H1 (cell line): Measurements from ENCODE around the gene CALML5. TPM values are rescaled to one million over a fixed set of nuclear protein-coding genes. Genes with fewer than 3 reads are reported as not detected.
A peak's percentile ranks its signal among the peaks of the same experiment; 100 is the strongest.

Experiments
- CTCF ChIA-PET: fragments of 300-600 bp; sonication (Branson Sonifier 250); formaldehyde crosslinking; loops from one replicate; lab custom pipeline; 2021; ENCODE audit not compliant: partially characterized antibody; lab: Charles Lee
- POLR2A ChIA-PET: fragments of 300-600 bp; sonication (Branson Sonifier 250); formaldehyde crosslinking; loops from one replicate; lab custom pipeline; 2021; ENCODE audit warnings: inconsistent platforms; ENCODE audit not compliant: partially characterized antibody; lab: Charles Lee
- DNase-seq, 2 experiments: peaks; one replicate each; pipeline versions ENCODE4 v3.0.0 to v3.0.0-alpha.2; 2010 to 2022; ENCODE audit warnings: low spot score in 2 of 2, low read depth in 1 of 2, mixed read lengths in 1 of 2
- FAIRE-seq: peaks from 2 replicates; lab custom pipeline; 2011; peaks lifted over from hg19 to GRCh38; lab: Jason Lieb, UNC
- H2AFZ ChIP-seq: 2 replicates; pipeline ENCODE4 v1.8.1; 2012; ENCODE audit warnings: low read length, inconsistent platforms
- H2AK5ac ChIP-seq: 2 replicates; pipeline ENCODE4 v1.6.1; 2013; ENCODE audit warnings: low read depth, low read length
- H2BK120ac ChIP-seq: replicated peaks from 2 replicates; pipeline ENCODE3; 2013; ENCODE audit warnings: low read depth, low read length, inconsistent platforms
- H2BK12ac ChIP-seq: 2 replicates; pipeline ENCODE4 v1.6.1; 2013; ENCODE audit warnings: low read depth, low read length
- H2BK15ac ChIP-seq: 2 replicates; pipeline ENCODE4 v1.6.1; 2013; ENCODE audit warnings: low read length
- H2BK20ac ChIP-seq: 2 replicates; pipeline ENCODE4 v1.6.1; 2013; ENCODE audit warnings: low read length
- H2BK5ac ChIP-seq: 2 replicates; pipeline ENCODE4 v1.6.1; 2013; ENCODE audit warnings: low read depth, low read length
- H3K14ac ChIP-seq: 2 replicates; pipeline ENCODE4 v1.6.1; 2013; ENCODE audit warnings: inconsistent platforms; ENCODE audit not compliant: insufficient read length
- H3K18ac ChIP-seq: 2 replicates; pipeline ENCODE4 v1.6.1; 2013; ENCODE audit warnings: low read length; ENCODE audit errors: extremely low read depth
- H3K23ac ChIP-seq: 2 replicates; pipeline ENCODE4 v1.6.1; 2013; ENCODE audit warnings: inconsistent platforms; ENCODE audit not compliant: insufficient read length
- H3K23me2 ChIP-seq: 2 replicates; pipeline ENCODE4 v1.6.1; 2013; ENCODE audit warnings: low read depth, low read length
- H3K27ac ChIP-seq: 2 replicates; pipeline ENCODE4 v1.6.1; 2011; ENCODE audit warnings: low read depth, low read length, inconsistent platforms
- H3K27me3 ChIP-seq, 4 experiments: replicated peaks in 1 of 4; 1 replicate in 1 of 4; 2 replicates in 3 of 4; pipeline versions ENCODE4 v1.6.1 to v1.8.1; 2011 to 2013; ENCODE audit warnings: low read length in 3 of 4, mild to moderate bottlenecking in 3 of 4, inconsistent platforms in 2 of 4, mixed read lengths in 2 of 4, moderate library complexity in 1 of 4; ENCODE audit not compliant: control insufficient read depth in 3 of 4, insufficient read depth in 3 of 4; ENCODE audit errors: extremely low read depth in 1 of 4
- H3K36me3 ChIP-seq, 4 experiments: 2 replicates each; pipeline versions ENCODE4 v1.6.1 to v1.8.1; 2011 to 2013; ENCODE audit warnings: mild to moderate bottlenecking in 4 of 4, low read length in 3 of 4, moderate library complexity in 2 of 4, control low read depth in 1 of 4, inconsistent platforms in 1 of 4; ENCODE audit not compliant: insufficient read depth in 4 of 4, control insufficient read depth in 2 of 4
- H3K4ac ChIP-seq: replicated peaks from 2 replicates; pipeline ENCODE3; 2013; ENCODE audit warnings: low read length, low read depth, mixed read lengths, inconsistent platforms; ENCODE audit not compliant: insufficient read length
- H3K4me1 ChIP-seq, 4 experiments: replicated peaks in 1 of 4; 1 replicate in 1 of 4; 2 replicates in 3 of 4; pipeline versions ENCODE4 v1.6.1 to v1.8.1; 2011 to 2013; ENCODE audit warnings: low read length in 3 of 4, inconsistent platforms in 2 of 4, mixed read lengths in 1 of 4; ENCODE audit not compliant: insufficient read depth in 4 of 4, control insufficient read depth in 3 of 4
- H3K4me2 ChIP-seq, 2 experiments: 2 replicates each; pipeline versions ENCODE4 v1.6.1 to v1.8.1; 2011 to 2013; ENCODE audit warnings: low read depth in 2 of 2, low read length in 2 of 2, control low read depth in 1 of 2, inconsistent platforms in 1 of 2, mild to moderate bottlenecking in 1 of 2; ENCODE audit not compliant: insufficient read depth in 1 of 2
- H3K4me3 ChIP-seq, 4 experiments: fragments of 200-600, 300-600 bp in 1 of 4; sonication (generic), shearing (Covaris generic), sonication (Bioruptor Twin) in 1 of 4; 2 replicates each; pipeline versions ENCODE4 v1.5.1 to v1.8.1; 2011 to 2016; ENCODE audit warnings: low read length in 4 of 4, low read depth in 3 of 4, control low read depth in 2 of 4, inconsistent platforms in 2 of 4, mild to moderate bottlenecking in 2 of 4, mixed read lengths in 1 of 4, moderate library complexity in 1 of 4; ENCODE audit not compliant: insufficient read depth in 2 of 4; ENCODE audit errors: extremely low read depth in 1 of 4
- H3K56ac ChIP-seq: replicated peaks from 2 replicates; pipeline ENCODE3; 2013; ENCODE audit warnings: low read depth, mild to moderate bottlenecking, mixed read lengths, low read length, inconsistent platforms; ENCODE audit not compliant: insufficient read length
- H3K79me1 ChIP-seq: 2 replicates; pipeline ENCODE4 v1.6.1; 2013; ENCODE audit warnings: low read depth, low read length, control low read depth
- H3K79me2 ChIP-seq, 2 experiments: 2 replicates each; pipeline versions ENCODE4 v1.6.1 to v1.8.1; 2012 to 2013; ENCODE audit warnings: low read length in 2 of 2, mild to moderate bottlenecking in 2 of 2, inconsistent platforms in 1 of 2; ENCODE audit not compliant: insufficient read depth in 2 of 2, control insufficient read depth in 1 of 2
- H3K9ac ChIP-seq, 4 experiments: replicated peaks in 1 of 4; 1 replicate in 1 of 4; 2 replicates in 3 of 4; pipeline versions ENCODE4 v1.6.1 to v1.8.1; 2011 to 2013; ENCODE audit warnings: low read depth in 3 of 4, low read length in 3 of 4, control low read depth in 2 of 4, mild to moderate bottlenecking in 2 of 4, moderate library complexity in 2 of 4, inconsistent platforms in 1 of 4; ENCODE audit errors: extremely low read depth in 1 of 4
- H3K9me3 ChIP-seq, 2 experiments: 2 replicates each; pipeline versions ENCODE4 v1.6.1 to v1.8.1; 2012 to 2013; ENCODE audit warnings: mild to moderate bottlenecking in 2 of 2, moderate library complexity in 2 of 2, control low read depth in 1 of 2, inconsistent platforms in 1 of 2, low read depth in 1 of 2, low read length in 1 of 2, mixed read lengths in 1 of 2; ENCODE audit not compliant: insufficient read depth in 2 of 2
- H4K20me1 ChIP-seq, 2 experiments: replicated peaks in 1 of 2; 2 replicates each; pipeline versions ENCODE3 to v1.8.1; 2011 to 2013; ENCODE audit warnings: inconsistent platforms in 2 of 2, low read length in 2 of 2, mild to moderate bottlenecking in 1 of 2; ENCODE audit not compliant: insufficient read depth in 2 of 2, control insufficient read depth in 1 of 2
- H4K5ac ChIP-seq: 2 replicates; pipeline ENCODE4 v1.6.1; 2013; ENCODE audit warnings: low read length, low read depth, mixed read lengths, inconsistent platforms; ENCODE audit not compliant: insufficient read length
- H4K8ac ChIP-seq: 2 replicates; pipeline ENCODE4 v1.8.0; 2013; ENCODE audit warnings: mild to moderate bottlenecking, moderate library complexity, low read length, inconsistent platforms; ENCODE audit not compliant: insufficient read depth; ENCODE audit errors: extremely low read depth
- H4K91ac ChIP-seq: replicated peaks from 2 replicates; pipeline ENCODE3; 2013; ENCODE audit warnings: low read length, mixed read lengths, inconsistent platforms; ENCODE audit not compliant: insufficient read length
- KDM5A ChIP-seq: fragments of 200-600 bp; IDR thresholded peaks from 2 replicates; pipeline ENCODE4 v1.7.1; 2012; ENCODE audit warnings: mild to moderate bottlenecking, low read length, inconsistent platforms, mixed read lengths
- SRF ChIP-seq: IDR thresholded peaks from 2 replicates; pipeline ENCODE4 v1.6.1; 2011; ENCODE audit warnings: mild to moderate bottlenecking, low read depth, low read length, moderate library complexity
- TCF12 ChIP-seq: IDR thresholded peaks from 2 replicates; pipeline ENCODE4 v1.6.1; 2011; ENCODE audit warnings: low read depth, mild to moderate bottlenecking, low read length
- WGBS, 2 experiments: shearing (Covaris generic) in 1 of 2; methylation state at CpG; one replicate each; pipeline versions ENCODE4 v1.1.6 to v1.1.7; 2013 to 2015; ENCODE audit warnings: low lambda C conversion rate in 2 of 2, mixed read lengths in 2 of 2, inconsistent platforms in 1 of 2, low coverage in 1 of 2, missing lambda C conversion rate in 1 of 2; ENCODE audit not compliant: insufficient replicate concordance in 2 of 2, insufficient coverage in 1 of 2, insufficient read length in 1 of 2; ENCODE audit errors: extremely low coverage in 1 of 2, missing lambda C conversion rate in 1 of 2; 5-methylcytosine and 5-hydroxymethylcytosine counted together
- polyA plus RNA-seq, 7 experiments: library from polyadenylated mRNA; depleted of rRNA in 3 of 7; stranded (reverse) in 5 of 7; unstranded in 2 of 7; fragments of >200 nt in 5 of 7; fragments of 200-250 nt in 2 of 7; gene quantifications; 1 replicate in 5 of 7; 2 replicates in 1 of 7; 4 replicates in 1 of 7; pipeline versions ENCODE4 v1.2.1 to v1.2.3, GENCODE V29; 2011 to 2013; ENCODE audit warnings: missing spikeins in 2 of 7, mixed read lengths in 2 of 7
- total RNA-seq: library from RNA; stranded (reverse); fragmentation: NEBNext Ultra II Directional; extraction: Animal tissue kit (Norgen Biotek cat#: 25700); gene quantifications from 2 replicates; pipeline ENCODE4 v1.2.1, GENCODE V29; 2021

CALML5 gene
- total and polyA plus RNA-seq, 2 of the 8 experiments (the other 6 are each of a cell fraction or from before 2014, with no cell fraction given): not detected

DNA sequence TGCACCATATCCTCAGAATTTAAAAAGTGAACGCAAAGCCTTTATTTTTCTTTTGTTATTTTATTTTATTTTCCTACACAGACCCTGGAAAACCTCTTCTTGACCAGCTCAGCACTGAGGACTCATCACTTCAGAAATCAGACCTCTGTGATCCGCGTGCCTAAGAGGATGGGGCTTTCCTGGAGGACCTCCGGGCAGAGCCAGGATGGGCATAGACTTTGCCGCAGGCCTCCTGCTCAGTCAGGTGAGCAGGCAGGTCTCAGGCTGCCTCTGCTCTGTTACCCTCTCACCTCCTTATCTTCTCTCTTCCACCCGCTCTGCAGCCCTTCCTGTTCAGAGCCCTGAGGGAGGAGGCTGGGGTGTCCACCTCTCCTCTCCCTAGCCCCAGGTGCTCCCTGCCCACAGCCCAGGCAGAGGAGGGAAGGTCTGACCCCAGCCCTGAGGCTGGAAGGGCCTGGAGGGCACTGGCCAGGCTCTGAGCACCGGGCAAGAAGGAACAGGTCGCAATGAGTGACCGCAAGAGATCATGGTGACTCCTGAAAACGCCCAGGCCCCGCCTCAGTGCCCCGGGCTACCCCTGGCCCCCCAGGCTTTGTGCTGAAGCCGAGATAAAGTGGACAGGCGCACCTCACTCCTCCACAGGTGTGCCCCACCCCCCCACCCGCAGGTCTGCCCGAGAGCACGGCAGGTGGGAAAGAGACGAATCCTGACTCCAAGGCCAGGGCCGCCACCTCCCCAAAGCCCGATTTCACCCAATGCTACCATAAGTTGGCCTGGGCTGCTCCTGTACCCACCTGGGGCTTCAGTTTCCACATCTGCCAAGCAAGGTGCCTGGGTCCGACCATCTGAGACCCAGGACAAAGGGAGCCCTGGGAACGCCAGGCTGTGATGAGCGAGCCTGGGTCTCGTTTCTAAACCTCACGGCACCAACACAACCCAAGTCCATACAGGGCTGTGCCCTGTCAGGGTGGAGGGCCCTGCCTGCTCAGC lies 2.8 kb downstream of the CALML5 start:
- no peaks in the 10 kb centered on the region for H3K79me1 ChIP-seq
- no peak overlapping the region; the same call in 1 of the 2 replicates for H2BK5ac ChIP-seq
- H2AFZ ChIP-seq: 0 out of 2 replicates have a peak overlapping the region, but pooled peaks have one; percentile 32
- peaks cover 0 to 3% (median 0%) of the 10 kb centered on the region in 4 experiments; a peak in 1 of 7 replicates for H3K4me1 ChIP-seq
- H3K4ac ChIP-seq: peak overlapping the region; percentile 85
- H3K4me3 ChIP-seq: no peak overlapping the region
- no peak overlapping the region for H3K27ac ChIP-seq
- peak overlapping the region; percentile 72; the same call in 1 of the 2 replicates for H2BK15ac ChIP-seq
- no peaks in the 10 kb centered on the region for H3K27me3 ChIP-seq
- H3K23me2 ChIP-seq: peaks cover 12% of the 10 kb centered on the region; the same call in 1 of the 2 replicates
- POLR2A ChIA-PET: interaction anchor here (0.6 to 1.8 kb wide), 2 partner anchors 10 to 50 kb away, joined by 3 to 5 read pairs; no protein-coding TSS in a partner anchor
- peaks cover 0 to 3% of the 10 kb centered on the region in 2 experiments for H4K20me1 ChIP-seq
- H4K91ac ChIP-seq: peak overlapping the region; percentile 81
- H3K23ac ChIP-seq: no peak overlapping the region
- H3K4me2 ChIP-seq: no peak overlapping the region
- CTCF ChIA-PET: interaction anchor here (1.0 to 2.6 kb wide), 2 partner anchors 93 to 127 kb away, joined by 3 to 17 read pairs; no protein-coding TSS in a partner anchor
- no peak overlapping the region; the same call in 1 of the 2 replicates for H3K18ac ChIP-seq
- FAIRE-seq (no peak), DNase-seq (no peak)
- H2AK5ac ChIP-seq: peak overlapping the region; percentile 65; the same call in 1 of the 2 replicates
- 86% methylated on average over 12 of the region's 25 CpGs; no CpG with 5 or more reads in 1 of the 2 experiments for WGBS, 2 experiments
- H4K5ac ChIP-seq: no peak overlapping the region
- H3K9me3 ChIP-seq: peaks cover 6 to 7% of the 10 kb centered on the region in 2 experiments; a peak in 2 of 4 replicates
- peak overlapping the region; percentile 75; the same call in 1 of the 2 replicates for H4K8ac ChIP-seq
- TF ChIP-seq SRF (no peak), KDM5A (no peak), TCF12 (no peak)
- H3K56ac ChIP-seq: no peak overlapping the region
- no peak overlapping the region for H2BK120ac ChIP-seq
- H3K79me2 ChIP-seq: no peaks in the 10 kb centered on the region
- no peak overlapping the region for H3K14ac ChIP-seq
- H2BK12ac ChIP-seq: peak overlapping the region; percentile 60; the same call in 1 of the 2 replicates
- H2BK20ac ChIP-seq: peak overlapping the region; percentile 90; the same call in 1 of the 2 replicates
- H3K36me3 ChIP-seq: no peaks in the 10 kb centered on the region
- no peak overlapping the region; a peak in 1 of 7 replicates for H3K9ac ChIP-seq
